Fibroblast of lung (primary cell): ENCODE data around the gene VPS26C.

Experiments
- EZH2 ChIP-seq: IDR thresholded peaks from 2 replicates; pipeline ENCODE4 v1.5.1; 2012; ENCODE audit warnings: low read length, control low read depth, mild to moderate bottlenecking; ENCODE audit errors: missing control alignments
- TF ChIP-seq, protein P1 (sequence below), 2 donors: IDR thresholded peaks in 1 of 2; conservative IDR thresholded peaks in 1 of 2; 1 replicate in 1 of 2; 2 replicates in 1 of 2; pipeline ENCODE4 v1.5.1; 2011 to 2012; ENCODE audit warnings: low read length in 2 of 2, control low read depth in 1 of 2, inconsistent platforms in 1 of 2, low read depth in 1 of 2, mild to moderate bottlenecking in 1 of 2

DNA sequence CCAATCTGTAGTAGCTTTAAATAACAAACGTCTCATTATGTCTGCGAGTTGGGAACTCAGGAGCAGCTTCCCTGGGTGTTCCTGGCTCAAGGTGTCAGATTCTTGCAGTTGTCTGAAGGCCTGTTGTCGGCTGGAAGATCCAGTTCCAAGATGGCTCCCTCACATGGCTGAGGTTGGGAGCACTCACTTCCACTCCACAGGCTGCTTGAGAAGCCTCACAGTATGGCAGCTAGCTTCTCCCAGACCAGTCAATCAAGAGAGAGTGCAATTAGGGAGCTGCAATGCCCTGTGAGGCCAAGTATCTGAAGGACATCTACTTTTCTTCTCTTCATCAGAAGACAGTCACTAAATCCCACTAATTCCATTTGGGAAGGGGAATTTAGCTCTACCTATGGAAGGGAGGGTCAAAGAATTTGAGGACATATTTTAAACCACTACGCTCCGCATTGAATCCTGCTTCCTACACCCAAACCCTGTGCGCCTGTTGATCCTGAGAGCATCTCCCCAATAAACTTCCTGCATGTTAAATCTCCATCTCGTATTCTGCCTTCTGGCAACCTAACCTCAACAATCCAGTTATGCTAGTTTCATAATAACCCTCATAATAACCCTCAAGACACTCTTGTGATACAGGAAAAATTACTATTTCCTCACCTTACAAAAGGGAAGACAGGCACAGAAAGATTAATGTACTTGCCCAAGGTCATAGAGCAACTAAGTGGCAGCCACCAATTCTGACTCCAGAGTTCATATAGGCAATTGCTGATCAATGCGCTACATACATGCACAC lies 3.6 kb upstream of the VPS26C start:
- TF ChIP-seq, protein P1, sequence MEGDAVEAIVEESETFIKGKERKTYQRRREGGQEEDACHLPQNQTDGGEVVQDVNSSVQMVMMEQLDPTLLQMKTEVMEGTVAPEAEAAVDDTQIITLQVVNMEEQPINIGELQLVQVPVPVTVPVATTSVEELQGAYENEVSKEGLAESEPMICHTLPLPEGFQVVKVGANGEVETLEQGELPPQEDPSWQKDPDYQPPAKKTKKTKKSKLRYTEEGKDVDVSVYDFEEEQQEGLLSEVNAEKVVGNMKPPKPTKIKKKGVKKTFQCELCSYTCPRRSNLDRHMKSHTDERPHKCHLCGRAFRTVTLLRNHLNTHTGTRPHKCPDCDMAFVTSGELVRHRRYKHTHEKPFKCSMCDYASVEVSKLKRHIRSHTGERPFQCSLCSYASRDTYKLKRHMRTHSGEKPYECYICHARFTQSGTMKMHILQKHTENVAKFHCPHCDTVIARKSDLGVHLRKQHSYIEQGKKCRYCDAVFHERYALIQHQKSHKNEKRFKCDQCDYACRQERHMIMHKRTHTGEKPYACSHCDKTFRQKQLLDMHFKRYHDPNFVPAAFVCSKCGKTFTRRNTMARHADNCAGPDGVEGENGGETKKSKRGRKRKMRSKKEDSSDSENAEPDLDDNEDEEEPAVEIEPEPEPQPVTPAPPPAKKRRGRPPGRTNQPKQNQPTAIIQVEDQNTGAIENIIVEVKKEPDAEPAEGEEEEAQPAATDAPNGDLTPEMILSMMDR (conservative IDR thresholded peaks at IDR 0.05 in 1 of 2, IDR thresholded peaks at IDR 0.05 in 1 of 2; ENCODE audit: low read depth in 1 of 2, low read length in 2 of 2) = no peak
- TF ChIP-seq EZH2 = no peak
